ENCODE data around the gene DPEP2.

DNA sequence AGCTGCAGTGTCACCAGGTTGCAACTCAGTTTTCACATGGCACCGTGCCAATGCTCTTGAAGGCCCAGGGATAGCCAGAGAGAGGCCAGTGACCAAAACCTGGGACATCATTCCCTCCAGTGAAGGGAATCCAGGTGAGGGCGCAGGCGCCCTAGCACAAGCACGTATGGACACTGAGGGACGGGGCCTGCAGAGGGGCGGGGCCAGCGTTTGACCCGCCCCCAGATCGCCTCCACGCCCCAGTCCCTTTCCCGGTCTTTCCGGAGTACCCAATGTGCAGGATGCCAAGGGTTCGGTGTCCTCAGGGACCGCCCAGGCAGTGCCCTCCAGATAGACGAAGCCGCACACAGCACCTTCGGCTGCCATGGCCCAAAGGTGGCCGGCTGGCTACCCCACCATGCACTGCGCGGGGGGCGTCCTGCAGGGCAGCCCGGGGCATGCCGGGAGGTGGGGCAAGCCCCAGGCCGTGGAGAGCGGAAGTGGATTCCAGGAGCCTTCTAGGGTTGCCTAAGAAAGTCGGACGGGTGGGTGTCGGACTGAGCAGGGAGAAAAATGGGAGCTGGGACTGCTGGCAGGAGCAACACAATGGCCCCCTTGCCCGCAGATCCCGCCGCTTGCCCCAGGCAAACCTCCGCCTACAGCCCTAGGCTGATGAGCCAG, 35.5 kb downstream of the DPEP2 start:
- TF ChIP-seq, protein P1, sequence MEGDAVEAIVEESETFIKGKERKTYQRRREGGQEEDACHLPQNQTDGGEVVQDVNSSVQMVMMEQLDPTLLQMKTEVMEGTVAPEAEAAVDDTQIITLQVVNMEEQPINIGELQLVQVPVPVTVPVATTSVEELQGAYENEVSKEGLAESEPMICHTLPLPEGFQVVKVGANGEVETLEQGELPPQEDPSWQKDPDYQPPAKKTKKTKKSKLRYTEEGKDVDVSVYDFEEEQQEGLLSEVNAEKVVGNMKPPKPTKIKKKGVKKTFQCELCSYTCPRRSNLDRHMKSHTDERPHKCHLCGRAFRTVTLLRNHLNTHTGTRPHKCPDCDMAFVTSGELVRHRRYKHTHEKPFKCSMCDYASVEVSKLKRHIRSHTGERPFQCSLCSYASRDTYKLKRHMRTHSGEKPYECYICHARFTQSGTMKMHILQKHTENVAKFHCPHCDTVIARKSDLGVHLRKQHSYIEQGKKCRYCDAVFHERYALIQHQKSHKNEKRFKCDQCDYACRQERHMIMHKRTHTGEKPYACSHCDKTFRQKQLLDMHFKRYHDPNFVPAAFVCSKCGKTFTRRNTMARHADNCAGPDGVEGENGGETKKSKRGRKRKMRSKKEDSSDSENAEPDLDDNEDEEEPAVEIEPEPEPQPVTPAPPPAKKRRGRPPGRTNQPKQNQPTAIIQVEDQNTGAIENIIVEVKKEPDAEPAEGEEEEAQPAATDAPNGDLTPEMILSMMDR (IDR thresholded peaks at IDR 0.05; ENCODE audit: low read length) = no peak
- TF ChIP-seq EZH2phosphoT487 (IDR thresholded peaks at IDR 0.05; ENCODE audit: low read length) = no peak
